ENCODE data around the gene PAGE2. TPM values are rescaled to one million over a fixed set of nuclear protein-coding genes. Genes with fewer than 3 reads are reported as not detected.

The PAGE2 gene
- total and polyA plus RNA-seq, 9 donors = not detected

- Histone ChIP-seq H3K27me3 (no peaks in the 10 kb centered on the region), H3K36me3 (no peaks in the 10 kb centered on the region), H3K4me3 (no peak overlapping the region), H3K9me3 (no peaks in the 10 kb centered on the region), H3K4me1 (ENCODE audit: insufficient read depth) (no peaks in the 10 kb centered on the region), H3K27ac (no peak overlapping the region)
- no peak for DNase-seq
- intact Hi-C loops (cut with DNase I) = no loop called here
- WGBS, 3 donors = 66 to 79% (median 79%) methylated on average over 3 of the region's 3 CpGs
- TF ChIP-seq EP300 (IDR thresholded peaks at IDR 0.05) = no peak
- no peak for TF ChIP-seq CTCF (IDR thresholded peaks at IDR 0.05)
- no peak for TF ChIP-seq POLR2A (IDR thresholded peaks at IDR 0.05)
Measured at GRCh38 chrX:55118574-55118973, 29.8 kb downstream of the PAGE2 start.

GRCh38 chrX:55119271-55119670, 30.5 kb downstream of the PAGE2 start:
- Histone ChIP-seq H3K27me3 (no peaks in the 10 kb centered on the region), H3K27ac (no peak overlapping the region), H3K9me3 (no peaks in the 10 kb centered on the region), H3K4me3 (no peak overlapping the region), H3K36me3 (no peaks in the 10 kb centered on the region), H3K4me1 (ENCODE audit: insufficient read depth) (no peaks in the 10 kb centered on the region)
- no peak for DNase-seq
- intact Hi-C loops (cut with DNase I) = no loop called here
- TF ChIP-seq POLR2A (IDR thresholded peaks at IDR 0.05) (no peak), EP300 (IDR thresholded peaks at IDR 0.05) (no peak), CTCF (IDR thresholded peaks at IDR 0.05) (no peak)

GRCh38 chrX:55119712-55120111, 30.9 kb downstream of the PAGE2 start:
- Histone ChIP-seq H3K9me3 (no peaks in the 10 kb centered on the region), H3K36me3 (no peaks in the 10 kb centered on the region), H3K4me1 (ENCODE audit: insufficient read depth) (no peaks in the 10 kb centered on the region), H3K27ac (no peak overlapping the region), H3K4me3 (no peak overlapping the region), H3K27me3 (no peaks in the 10 kb centered on the region)
- WGBS, 3 donors = 33 to 45% (median 34%) methylated on average over 1 of the region's 1 CpG
- TF ChIP-seq CTCF (IDR thresholded peaks at IDR 0.05) = no peak
- intact Hi-C loops (cut with DNase I) = no loop called here
- no peak for DNase-seq

- DNase-seq = no peak
- 11 to 16% (median 14%) methylated on average over 2 of the region's 2 CpGs for WGBS, 3 donors
- TF ChIP-seq EP300 (IDR thresholded peaks at IDR 0.05) (no peak), POLR2A (IDR thresholded peaks at IDR 0.05) (no peak), CTCF (IDR thresholded peaks at IDR 0.05) (no peak)
- H3K36me3 ChIP-seq = no peaks in the 10 kb centered on the region
- no peaks in the 10 kb centered on the region for H3K4me1 ChIP-seq (ENCODE audit: insufficient read depth)
- no peak overlapping the region for H3K4me3 ChIP-seq
- H3K27ac ChIP-seq = no peak overlapping the region
- H3K9me3 ChIP-seq = no peaks in the 10 kb centered on the region
- H3K27me3 ChIP-seq = no peaks in the 10 kb centered on the region
- intact Hi-C loops (cut with DNase I) = no loop called here
Measured at GRCh38 chrX:55120761-55121358, 32.0 kb downstream of the PAGE2 start.
